GM19328 (cell line): ENCODE measurements around the gene HDAC4.

Source experiments
- ATAC-seq: cut with Tn5 transposase; IDR thresholded peaks from one replicate; pipeline ENCODE4 v1.9.1; 2021; ENCODE audit warnings: mild to moderate bottlenecking, moderate library complexity; ENCODE audit not compliant: unreplicated experiment

Gene HDAC4

DNA sequence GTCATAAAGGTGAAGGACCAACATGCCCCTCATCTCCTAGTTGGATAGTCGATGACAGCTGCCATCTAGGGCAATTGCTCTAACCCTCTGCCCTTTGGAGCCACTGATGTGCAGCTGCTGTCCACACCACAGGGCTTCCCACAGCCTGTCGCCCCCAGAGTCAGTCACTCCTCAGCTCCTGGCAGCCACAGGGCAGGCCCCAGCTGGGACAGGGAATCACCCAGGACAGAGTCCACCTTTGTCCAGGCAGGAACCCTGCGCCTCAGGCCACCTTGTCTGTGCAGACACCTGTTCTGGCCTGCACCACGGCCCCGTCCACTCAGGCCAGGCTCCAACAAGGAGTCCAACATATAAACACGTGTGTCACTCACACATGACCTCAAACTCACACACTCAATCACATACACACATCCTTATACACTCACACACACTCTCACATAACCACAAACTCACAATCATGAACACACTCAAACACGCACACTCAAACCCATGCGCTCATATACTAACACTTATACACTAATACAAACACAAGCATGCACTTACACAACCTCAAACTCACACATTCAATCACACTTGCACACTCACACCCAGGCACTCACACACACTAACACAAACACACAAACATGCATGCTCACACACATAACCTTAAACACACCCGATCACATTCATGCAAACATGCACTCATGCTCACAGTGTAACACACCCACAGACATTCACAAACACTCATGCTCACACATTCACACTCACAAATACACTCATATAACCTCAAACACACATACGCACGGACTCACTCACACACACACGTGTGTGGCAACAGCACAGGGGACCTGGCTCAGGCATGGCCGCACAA is 29.7 kb downstream of the HDAC4 start:
- ATAC-seq, result no peak

DNA sequence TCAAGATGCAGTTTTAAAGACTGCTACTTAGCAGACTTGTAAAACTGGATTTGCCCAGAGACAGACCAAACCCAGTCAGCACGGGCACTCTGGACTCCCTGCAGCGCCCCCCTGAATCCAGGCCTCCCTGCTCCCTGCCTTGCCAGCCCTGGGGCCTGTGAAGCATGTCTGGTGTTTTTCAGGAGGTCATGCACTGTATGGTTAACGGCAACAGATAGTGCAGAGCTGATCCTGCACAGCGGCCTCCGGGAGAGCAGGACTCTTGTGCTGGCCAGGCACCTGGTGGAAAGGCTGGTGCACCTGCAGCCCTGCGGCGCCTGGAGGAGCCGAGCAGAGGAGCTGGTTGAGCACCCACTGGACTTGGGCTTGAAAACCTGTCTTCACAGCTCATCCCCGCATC is 30.4 kb downstream of the HDAC4 start:
- ATAC-seq, result no peak

DNA sequence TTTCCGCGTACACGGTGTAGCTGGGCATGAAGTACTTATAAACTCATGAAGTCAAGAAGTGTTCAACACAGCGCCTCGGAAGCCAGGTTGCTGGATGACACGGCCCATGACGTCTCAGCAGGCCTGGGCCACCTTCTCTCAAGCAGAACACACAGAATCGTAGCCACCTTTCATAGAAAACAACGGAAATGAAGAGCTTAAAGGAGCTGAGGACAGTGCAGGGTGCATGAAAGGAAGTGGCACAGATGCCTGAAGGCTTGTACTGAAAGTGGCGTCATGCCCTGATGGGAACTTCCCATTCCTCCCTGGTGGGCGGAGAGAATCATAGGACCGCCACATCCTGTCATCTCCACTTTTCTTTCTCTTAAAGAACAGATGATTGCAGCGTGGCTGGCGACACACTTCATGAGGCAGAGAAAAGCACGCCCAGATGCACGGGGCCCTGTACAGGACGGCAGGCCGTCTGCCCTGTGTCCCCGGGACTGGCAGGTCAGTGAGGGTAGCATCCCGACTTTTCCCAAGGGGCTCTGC is 31.1 kb downstream of the HDAC4 start:
- peak; percentile 51 for ATAC-seq

DNA sequence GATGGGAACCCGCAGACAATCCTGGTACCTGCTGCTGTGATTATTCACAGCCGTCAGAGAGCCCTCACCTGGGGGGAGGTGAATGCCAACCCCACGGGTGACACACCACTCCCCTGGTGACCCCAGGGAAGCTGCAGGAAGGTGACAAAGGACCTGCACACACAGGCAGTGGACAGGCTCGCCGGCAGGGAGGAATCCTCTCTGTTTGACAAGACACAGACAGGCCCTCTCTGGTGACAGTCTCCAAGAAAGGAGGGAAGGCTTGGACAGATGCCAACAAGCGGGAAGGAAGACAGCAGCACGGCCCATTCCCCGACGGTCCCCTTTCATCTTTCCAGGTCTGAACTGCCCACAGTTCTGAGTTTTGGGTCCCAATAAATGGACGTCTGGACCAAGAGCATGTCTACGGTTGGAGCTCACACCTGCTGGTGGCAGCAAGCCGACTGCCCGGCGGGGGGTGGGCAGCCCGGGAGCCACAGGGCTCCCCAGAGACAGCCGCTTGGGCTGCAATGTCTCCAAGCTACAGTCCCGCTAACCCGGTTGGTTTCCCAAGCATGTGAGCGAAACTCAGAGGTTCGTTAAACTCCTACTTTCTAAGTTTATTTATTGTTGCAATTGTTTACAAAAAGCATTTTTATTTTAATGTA is 31.8 kb downstream of the HDAC4 start:
- ATAC-seq, result no peak

DNA sequence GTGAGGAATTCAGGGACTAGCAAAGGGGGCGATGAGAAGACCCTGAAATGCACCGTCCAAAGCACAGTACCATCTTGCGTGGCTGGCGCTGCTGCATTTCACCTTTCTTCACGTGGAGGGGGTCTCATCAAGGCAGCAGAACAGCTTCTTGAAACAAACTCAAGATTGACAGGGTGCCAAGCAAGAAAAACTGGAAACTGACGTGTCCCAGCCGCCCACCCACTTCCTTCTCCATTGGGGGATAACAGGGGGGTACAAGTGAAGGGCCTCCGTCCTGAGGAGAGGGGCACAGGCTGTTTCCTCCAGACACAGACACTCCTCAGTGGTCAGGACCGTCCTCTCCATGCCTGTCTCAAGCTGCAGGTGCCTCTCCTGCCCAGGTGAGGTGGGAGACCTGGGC is 32.5 kb downstream of the HDAC4 start:
- no peak for ATAC-seq

DNA sequence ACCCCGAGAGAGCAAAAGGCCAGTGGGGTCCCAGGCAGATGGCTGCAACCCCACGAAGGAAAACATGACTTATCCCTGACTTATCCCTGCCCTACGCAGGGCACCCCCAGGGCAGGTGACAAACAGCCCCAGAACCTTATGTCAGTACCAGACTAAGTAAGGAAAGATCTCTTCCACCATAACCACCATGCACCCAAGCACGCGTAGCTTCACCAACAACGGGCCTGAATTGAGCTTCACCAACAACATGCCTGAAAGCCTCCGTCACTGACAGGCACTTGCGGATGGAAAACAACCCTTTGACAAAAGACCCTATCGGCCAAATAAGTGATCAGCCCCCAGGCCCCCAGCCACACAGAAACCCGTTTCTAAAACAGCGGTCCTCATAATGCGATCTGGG is 34.1 kb downstream of the HDAC4 start:
- no peak for ATAC-seq

DNA sequence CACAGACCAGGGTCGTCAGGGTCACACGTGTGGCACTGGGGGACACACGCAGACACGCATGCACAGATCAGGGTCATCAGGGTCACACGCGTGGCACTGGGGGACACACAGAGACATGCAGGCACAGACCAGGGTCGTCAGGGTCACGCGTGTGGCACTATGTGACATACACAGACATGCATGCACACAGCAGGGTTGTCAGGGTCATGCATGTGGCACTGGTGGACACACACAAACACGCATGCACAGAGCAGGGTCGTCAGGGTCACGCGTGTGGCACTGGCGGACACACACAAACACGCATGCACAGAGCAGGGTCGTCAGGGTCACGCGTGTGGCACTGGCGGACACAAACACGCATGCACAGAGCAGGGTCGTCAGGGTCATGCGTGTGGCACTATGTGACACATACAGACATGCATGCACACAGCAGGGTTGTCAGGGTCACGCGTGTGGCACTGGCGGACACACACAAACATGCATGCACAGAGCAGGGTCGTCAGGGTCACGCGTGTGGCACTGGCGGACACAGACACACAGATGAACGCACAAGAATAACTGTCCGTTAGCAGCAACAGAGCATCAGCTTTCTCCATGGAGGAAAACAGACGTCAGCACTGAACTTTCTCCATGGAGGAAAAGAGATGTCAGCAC is 34.9 kb downstream of the HDAC4 start:
- ATAC-seq, result no peak

DNA sequence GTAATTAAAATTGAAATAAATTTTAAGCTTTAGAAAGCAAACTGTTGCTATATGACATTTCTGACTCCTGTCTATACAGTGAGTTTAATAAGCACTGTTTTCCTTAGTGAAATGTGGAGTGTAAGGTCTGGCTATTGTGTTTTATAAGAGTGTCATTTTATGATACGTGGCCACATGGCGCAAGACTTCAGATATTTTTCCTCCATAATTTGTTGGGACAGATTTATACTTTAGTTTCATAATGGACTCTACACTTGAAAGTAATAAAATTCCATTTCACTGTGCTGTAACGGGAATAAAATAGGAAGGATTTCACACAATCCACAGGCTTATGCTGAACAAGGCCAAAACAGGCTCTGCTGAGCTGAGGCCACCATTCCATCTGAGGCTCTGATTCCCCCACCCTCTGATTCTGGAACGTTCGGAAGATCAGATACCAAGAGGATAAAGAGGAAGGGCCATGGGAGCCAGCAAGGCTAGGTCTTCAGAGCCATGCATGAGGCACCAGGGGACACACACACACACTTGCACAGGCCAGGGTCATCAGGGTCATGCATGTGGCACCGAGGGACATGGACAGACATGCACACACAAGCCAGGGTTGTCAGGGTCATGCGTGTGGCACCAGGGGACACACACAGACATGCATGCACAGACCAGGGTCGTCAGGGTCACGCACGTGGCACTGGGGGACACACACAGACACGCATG is 35.6 kb downstream of the HDAC4 start:
- no peak for ATAC-seq

DNA sequence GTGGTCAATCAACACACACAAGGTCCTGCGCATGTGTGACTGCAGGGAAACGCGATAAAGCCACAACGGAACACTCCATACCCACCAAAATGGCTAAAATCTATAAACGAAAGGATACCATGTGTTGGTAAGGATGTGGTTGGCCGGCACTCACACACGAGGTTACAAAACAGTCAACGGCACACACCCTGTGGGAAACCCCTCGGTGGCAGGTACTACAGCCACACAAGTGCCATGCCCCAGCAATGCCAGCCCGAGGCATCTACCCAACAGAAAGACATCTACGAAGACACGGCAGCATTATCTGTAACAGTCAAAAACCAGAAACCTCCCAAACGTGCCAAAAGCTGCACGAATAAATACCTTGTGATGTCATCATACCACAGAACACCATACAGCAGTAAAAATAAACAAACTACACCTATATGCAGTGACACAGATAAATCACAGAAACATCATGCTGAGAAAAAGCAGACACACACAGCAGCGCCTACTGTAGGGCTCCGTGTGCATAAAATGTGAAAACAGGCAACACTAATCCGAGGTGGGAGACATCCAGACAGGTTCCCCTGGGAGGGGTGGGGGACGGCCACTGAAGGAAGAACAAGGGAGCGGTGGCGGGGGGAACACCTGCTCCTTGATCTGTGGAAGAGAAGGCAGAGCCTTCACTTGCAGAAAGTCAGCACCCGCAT is 36.7 kb downstream of the HDAC4 start:
- no peak for ATAC-seq

DNA sequence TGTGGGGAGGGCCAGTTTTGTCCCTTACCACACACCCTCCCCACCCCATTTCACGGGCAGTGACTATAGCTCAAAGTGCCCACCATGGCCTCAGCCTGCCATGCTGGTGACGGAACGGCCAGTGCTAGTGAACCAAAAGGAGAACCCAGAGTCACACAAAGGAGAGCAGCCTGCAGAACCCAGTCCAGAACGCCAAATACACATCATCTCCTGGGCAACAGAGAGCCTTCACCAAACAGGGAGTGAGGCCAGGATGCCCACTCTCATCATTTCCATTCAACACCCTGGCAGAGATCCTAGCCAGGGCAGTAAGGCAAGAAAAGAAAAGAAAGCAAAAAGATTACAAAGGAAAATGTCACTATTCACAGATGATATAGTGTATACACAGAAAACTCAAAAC is 38.3 kb downstream of the HDAC4 start:
- ATAC-seq, result no peak

DNA sequence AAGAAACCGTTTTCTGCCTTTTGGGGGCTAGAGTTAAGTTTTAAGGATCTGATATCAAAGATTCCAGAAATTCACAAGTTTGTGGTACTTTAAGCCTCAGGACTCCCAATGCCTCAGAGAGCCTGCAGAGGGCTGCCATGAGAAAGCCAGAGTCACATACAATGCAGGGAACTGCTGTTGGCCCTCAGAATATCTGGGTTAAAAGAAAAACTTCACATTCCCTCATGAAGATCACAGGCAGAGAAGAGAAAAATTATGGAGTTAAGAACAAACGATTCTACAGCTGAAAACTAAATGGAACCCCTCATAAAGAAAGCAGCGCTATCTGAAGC is 39.5 kb downstream of the HDAC4 start:
- ATAC-seq, result no peak

DNA sequence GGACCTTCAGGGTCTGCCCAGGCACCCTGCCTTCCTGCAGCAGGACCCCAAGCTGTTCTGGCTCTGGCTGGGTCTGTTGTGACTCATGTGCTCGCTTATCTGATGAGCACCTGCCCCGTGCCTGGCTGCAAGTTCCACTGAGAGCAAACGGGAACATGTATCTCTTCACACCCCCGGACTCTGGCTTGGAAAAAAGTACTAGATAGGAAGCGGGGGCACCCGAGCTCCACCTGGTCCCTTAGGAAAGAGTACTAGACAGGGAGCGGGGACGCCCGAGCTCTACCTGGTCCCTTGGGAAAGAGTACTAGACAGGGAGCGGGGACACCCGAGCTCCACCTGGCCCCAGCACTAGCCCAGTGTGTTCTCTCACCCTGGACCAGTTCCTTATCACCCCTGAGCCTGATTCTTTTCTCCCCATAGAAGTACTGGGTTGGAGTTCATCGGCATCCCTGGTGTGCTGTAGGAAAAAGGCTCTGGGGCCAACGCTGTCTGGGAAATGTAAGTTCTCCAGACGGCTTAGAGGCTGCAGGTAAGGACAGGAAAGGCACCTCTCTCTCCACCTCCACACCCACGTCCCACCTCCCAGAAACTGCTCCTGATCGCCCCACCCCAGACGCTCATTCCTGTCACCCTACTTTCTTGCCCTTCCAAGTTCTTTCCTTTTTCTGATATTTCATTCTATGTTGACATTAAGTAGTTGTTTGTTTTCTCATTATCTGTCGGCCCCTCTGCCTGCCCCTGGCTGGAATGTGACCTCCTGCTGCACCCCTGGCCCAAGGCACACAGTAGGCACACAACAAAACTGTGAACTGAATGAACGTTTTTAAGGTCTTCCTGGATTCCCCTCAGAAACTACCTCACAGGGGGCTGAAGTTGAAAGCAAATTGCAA is 40.2 kb downstream of the HDAC4 start:
- ATAC-seq, result no peak

DNA sequence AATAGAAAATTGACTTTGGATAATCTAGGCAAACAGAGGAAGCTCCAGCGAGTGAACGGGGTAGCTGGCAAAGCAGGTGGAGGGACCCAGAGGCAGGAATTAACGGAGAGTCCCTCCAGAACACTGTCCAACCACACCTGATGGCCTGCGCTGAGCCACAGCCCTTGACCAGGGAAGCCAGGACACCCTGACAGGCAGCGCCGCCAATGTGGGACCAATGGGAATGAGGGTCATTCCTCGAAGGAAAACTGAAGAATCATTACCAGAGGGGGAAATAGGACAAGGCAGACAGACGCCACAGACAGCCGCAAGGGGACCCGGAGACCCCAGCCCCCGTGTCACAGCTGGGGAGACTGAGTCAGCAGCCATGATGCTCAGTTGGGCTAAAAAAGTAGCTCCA is 40.8 kb downstream of the HDAC4 start:
- ATAC-seq, result no peak

DNA sequence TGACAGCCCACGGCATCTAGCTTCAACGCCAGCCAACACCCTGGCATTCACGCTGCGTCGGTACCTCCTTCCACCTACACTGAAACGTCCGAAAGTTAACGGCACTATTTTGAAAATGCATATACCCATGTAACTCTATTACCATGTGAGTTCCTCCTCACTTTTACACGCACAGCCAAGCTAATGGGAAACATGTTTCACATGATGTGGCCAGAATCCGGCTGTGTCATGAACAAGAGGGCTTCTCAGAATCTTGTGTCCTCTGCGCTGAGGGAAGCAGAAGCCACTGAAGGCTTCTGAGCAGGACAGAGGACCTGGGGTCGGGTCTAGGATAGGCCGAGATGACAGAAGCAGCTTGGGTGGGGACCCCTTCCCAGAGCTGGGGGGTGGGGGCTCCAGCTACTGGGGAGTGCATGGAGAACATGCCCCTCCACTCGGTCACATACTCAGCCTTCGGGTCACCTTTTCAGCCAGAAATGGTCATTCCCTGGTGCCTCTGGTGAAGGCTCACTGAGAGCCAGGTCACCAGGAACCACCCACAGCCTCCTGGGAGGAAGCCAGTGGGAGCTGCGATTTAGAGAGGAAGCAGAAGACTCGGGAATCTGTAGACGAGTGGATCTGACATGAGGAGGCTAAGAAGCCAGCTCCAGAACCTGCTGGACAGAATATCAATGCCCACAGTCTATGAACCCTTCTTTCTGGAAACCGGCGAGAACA is 41.5 kb downstream of the HDAC4 start:
- ATAC-seq, result no peak

DNA sequence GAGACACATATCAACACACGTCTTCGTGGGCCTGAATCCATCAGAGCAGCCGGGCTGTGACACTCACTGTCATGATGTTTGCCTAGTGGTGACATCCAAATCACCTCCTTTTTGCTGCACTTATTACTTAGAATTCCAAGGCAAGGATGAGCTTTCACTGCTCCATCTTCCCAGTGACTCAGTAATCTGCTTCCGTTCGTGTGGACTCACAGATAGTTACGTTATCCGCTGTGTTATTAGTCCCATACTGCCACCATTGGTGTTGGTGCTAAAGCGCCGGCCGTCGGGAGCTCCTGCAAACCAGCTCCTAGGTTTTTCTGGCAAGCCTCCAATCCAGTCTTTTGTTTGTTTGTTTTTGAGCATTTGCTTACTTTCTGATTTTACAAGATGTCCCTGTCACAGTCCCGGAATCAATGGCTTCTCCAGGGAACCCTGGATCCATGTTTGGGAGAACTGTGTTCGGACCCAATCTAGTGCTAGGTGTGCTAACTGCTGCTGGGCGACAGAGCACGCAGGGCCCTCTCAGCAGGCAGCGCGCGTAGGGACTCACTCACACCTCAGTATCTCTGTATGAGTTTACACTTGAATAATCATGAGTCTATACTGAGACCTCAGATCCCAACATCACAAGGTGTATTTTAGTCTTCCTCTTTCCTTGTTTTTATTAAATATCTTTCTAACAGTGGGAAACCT is 42.6 kb downstream of the HDAC4 start:
- no peak for ATAC-seq

DNA sequence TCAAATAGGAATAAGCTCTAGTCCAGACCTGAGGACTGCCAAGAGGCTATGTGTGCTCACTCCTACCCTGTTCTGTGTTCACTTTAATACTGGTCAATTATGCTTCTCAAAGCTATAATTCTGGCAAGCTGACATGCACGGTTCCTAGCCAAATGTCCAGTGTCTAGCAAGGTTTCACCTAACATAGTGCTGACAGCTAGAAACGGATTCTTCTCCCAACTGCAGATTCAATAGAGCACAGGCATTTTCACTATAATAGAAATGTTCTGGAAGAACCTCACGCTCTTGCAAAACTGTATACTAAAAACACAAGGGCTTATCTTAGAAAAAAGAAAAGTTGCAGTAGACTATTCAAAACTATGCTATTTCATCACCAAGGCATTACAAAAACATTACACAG is 45.1 kb downstream of the HDAC4 start:
- ATAC-seq, result no peak

DNA sequence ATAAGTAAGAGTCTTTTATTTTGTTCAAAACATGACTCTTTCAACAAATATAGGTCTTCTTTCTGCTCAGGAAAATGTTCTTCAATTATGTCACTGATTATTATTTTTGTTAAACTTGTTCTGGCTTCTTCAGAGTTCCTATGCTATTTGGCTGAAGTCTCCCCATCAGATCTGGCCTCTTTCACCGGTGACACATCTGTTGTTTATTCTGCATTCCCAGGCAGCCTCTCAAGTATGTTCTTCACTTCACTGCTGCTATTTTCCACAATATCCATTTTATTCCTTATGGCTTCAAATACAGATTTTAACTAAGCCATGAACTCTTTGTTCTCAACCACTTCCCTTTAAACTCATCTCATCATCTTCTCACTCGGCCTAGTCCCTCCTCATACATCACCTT is 45.7 kb downstream of the HDAC4 start:
- no peak for ATAC-seq

DNA sequence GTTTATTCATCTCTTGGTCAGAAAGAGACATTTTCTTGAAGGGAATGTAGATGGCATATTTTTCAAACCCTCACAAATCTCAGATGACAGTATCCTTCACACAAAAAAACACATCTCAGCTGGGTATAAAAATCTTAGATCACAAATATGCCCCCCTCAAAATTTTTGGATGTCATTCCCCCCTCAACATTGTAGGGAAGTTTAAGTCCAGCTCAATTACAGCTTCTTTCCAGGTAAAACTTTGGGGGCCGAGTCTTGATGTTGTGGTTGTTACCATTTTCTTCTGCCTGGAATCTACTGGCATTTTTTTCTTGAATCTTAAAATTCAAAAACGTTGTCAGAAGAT is 46.1 kb downstream of the HDAC4 start:
- ATAC-seq, result no peak
